ENCODE measurements around the gene CHMP5. TPM values are rescaled to one million over a fixed set of nuclear protein-coding genes. Genes with fewer than 3 reads are reported as not detected.

Gene CHMP5
- 10 to 100 TPM; 70.3 to 84.6 (median 77.8) TPM for polyA plus RNA-seq (ENCODE audit: insufficient read length in 10 of 10)
- long read RNA-seq, donor 1, transcript CHMP5-201 (8 exons, 1,477 nt) = major isoform, 49 of 70 reads
- long read RNA-seq, donor 1, partial matches to known transcripts = 21 of 70 reads
- long read RNA-seq, donor 1, other reads (novel, unspliced or antisense) = 0 of 70 reads
- long read RNA-seq, donor 2, transcript CHMP5-201 (8 exons, 1,477 nt) = major isoform, 43 of 76 reads
- long read RNA-seq, donor 2, partial matches to known transcripts = 31 of 76 reads
- long read RNA-seq, donor 2, other reads (novel, unspliced or antisense) = 0 of 76 reads
- long read RNA-seq, donor 3 = 0 reads
- long read RNA-seq, donor 4, transcript CHMP5-201 (8 exons, 1,477 nt) = major isoform, 21 of 44 reads
- long read RNA-seq, donor 4, partial matches to known transcripts = 21 of 44 reads
- long read RNA-seq, donor 4, other reads (novel, unspliced or antisense) = 0 of 44 reads
- long read RNA-seq, donor 5, transcript CHMP5-201 (8 exons, 1,477 nt) = major isoform, 52 of 85 reads
- long read RNA-seq, donor 5, partial matches to known transcripts = 31 of 85 reads
- long read RNA-seq, donor 5, other reads (novel, unspliced or antisense) = 0 of 85 reads
- long read RNA-seq, donor 6, transcript CHMP5-201 (8 exons, 1,477 nt) = major isoform, 53 of 76 reads
- long read RNA-seq, donor 6, partial matches to known transcripts = 22 of 76 reads
- long read RNA-seq, donor 6, other reads (novel, unspliced or antisense) = 0 of 76 reads
- long read RNA-seq, donor 7, transcript CHMP5-201 (8 exons, 1,477 nt) = major isoform, 22 of 28 reads
- long read RNA-seq, donor 7, partial matches to known transcripts = 6 of 28 reads
- long read RNA-seq, donor 7, other reads (novel, unspliced or antisense) = 0 of 28 reads
- long read RNA-seq, donor 8, transcript CHMP5-201 (8 exons, 1,477 nt) = major isoform, 34 of 58 reads
- long read RNA-seq, donor 8, partial matches to known transcripts = 23 of 58 reads
- long read RNA-seq, donor 8, other reads (novel, unspliced or antisense) = 0 of 58 reads
- long read RNA-seq, donor 9, transcript CHMP5-201 (8 exons, 1,477 nt) = major isoform, 5 of 5 reads
- long read RNA-seq, donor 9, partial matches to known transcripts = 0 of 5 reads
- long read RNA-seq, donor 9, other reads (novel, unspliced or antisense) = 0 of 5 reads

- peak; percentile 99 to 100 (median 100) for DNase-seq
Observed at GRCh38 chr9:33264473-33265177, at the start of gene CHMP5, which contains the start of gene BAG1. Gene CHMP5, plus strand, starts transcription at chr9:33265049. Its CDS starts 30 bp downstream, at chr9:33265079. Gene BAG1, minus strand, starts transcription at chr9:33264708.

GRCh38 chr9:33220681-33221567 is 43.9 kb upstream of the CHMP5 start:
- no peak for DNase-seq

DNA sequence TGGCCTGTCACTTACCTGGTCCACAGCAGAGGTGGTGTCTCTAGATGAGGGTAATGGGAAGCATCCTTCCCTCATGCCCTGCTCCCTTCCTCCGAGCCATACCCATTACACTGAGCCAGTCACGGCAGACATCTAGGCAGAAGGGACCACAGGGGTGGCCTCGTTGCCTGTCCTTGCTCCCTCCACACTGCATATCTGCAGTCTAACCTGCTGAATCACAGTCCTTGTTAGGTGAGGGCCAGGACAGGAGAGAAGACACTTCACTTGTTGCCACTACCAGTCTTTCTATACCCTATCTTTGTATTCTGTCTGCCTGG is 43.3 kb upstream of the CHMP5 start:
- DNase-seq = no peak

DNA sequence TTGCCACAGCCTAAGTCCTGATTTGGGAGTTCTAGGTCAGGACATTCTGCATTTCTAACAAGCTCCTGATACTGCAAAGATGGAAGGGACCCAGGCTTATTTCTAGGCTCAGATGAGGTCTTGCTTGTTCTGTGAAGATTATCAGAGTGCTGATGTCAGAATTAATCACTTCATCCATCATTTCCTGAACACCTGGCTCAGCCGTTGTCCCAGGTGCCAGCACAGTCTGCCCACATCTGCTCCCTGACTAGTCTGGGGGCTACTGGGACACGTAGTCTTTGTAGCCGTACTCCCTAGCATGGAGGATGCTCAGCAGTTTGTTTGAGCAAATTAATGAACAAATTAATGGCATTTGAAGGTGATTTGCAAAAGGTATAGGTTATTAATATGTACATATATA is 42.8 kb upstream of the CHMP5 start:
- DNase-seq = no peak

DNA sequence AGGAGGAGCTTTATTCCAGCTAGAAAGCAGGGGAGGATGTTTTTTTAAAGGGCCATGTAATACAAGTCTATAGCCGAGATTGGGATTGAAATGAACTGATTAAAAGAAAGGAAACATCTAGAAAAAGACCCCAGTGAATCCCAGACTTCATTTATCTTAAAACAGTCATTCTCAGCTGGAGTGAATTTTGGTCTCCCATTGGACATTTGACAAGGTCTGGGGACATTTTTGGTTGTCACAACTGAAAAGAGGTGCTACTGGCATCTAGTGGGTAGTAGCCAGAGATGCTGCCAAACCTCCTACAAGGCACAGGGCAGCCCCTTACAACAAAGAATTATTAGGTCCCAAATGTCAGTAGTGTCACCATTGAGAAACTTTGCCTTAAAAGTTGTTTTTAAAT is 41.2 kb upstream of the CHMP5 start:
- no peak for DNase-seq

DNA sequence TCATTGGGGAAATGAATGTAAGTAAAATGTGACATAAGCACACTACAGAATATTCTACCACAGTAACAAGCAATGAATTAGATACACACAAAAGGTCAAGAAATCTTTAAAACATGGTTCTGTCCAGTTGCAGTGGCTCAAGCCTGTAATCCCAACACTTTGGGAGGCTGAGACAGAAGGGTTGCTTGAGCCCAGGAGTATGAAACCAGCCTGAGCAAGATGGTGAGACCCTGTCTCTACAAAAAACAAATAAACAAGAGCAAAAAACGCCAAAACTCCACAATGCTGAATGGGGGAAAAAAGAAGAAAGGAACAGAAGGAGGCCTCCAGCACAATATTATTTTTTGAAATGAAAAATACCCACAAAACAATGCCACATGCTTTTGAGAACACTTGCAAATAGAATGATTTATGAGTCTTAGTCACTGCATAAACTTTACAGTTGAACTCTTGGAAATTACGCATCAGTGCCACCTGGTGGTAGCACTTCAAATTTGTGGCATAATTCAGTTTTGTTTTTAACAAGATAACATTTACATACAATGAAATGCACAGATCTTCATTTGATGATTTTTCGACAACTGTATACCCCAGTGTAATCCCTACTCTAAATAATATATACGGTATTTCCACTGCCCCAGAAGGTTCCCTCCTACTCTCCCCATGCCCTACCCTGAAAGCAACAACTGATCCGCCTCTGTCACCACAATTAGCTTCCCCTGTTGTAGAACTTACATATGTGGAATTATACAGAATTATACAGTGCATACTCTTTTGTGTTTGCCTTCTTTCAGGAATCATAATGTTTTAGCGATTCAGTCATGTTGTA is 39.3 kb upstream of the CHMP5 start:
- DNase-seq = peak; percentile 80 to 89 (median 82)

GRCh38 chr9:33227008-33227398 is 37.8 kb upstream of the CHMP5 start:
- DNase-seq = no peak

DNA sequence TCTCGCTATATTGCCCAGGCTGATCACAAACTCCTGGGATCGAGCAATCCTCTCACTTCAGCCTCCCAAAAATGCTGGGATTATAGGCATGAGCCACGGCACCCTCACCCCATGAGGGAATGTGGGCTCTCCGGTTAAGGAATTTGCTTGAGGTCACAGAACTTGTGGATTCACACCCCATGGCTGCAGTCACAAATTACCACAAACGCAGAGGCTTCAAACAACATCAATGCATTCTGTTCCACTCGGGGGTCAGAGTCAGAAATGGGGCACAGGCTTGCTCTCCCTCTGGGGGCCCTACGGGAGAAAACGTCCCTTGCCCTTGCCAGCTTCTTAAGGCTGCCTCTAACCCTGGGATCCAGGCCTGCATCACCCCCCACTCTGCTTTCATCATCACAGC is 37.1 kb upstream of the CHMP5 start:
- no peak for DNase-seq

DNA sequence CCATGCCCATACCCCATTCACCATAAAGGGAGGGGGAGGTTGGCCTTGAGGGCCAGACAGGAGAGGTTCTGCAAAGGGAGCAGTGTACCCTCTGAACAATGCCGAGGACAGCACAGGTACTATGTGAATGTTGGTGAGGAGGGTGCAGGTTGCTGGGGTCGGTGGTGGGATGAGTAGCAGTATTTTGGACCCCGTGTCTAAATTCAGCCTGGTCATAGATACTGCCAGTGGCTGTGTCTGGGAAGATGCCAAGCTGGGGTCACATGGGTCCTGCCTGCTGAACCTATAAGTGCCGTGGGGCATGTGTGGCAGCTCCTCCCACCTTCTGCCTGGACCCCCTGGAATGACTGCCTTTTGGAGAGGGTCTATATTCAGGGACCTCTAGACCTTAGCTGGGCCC is 36.2 kb upstream of the CHMP5 start:
- DNase-seq = no peak

DNA sequence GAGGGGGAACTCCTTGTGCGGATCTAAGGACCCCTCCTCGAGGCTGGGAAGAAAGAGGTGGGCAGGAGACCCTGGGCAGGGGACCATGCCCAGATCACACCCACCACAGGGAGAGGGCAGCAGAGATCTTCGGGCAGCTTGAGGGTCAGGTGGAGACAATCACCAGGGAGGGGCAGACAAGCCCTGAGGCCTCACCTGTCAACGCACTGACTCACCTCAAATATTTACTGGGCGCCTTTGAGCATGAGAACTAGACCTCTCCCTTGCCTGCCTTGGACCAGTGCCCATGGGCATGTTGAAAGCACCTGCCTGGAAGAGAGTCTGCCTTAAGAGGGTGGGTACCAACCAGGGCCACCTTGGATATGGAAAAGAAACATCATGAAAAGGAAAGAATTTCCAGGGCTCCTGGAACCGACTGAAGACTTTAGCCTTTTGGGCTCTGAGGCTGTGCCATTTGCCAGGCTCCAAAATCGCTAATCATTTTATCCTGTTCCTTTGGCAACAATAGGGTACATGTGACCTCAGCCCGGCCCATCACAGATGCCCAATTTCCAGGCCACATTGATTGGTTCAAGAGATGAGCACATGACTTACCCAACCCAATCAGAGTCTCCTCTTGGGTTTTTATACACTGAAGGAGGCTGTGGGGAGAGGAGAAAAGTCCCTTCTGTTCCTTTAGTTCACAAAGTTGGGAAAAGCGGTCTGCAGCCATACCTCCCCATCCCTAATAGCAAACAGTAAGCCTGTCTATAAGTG is 35.3 kb upstream of the CHMP5 start:
- DNase-seq = no peak

DNA sequence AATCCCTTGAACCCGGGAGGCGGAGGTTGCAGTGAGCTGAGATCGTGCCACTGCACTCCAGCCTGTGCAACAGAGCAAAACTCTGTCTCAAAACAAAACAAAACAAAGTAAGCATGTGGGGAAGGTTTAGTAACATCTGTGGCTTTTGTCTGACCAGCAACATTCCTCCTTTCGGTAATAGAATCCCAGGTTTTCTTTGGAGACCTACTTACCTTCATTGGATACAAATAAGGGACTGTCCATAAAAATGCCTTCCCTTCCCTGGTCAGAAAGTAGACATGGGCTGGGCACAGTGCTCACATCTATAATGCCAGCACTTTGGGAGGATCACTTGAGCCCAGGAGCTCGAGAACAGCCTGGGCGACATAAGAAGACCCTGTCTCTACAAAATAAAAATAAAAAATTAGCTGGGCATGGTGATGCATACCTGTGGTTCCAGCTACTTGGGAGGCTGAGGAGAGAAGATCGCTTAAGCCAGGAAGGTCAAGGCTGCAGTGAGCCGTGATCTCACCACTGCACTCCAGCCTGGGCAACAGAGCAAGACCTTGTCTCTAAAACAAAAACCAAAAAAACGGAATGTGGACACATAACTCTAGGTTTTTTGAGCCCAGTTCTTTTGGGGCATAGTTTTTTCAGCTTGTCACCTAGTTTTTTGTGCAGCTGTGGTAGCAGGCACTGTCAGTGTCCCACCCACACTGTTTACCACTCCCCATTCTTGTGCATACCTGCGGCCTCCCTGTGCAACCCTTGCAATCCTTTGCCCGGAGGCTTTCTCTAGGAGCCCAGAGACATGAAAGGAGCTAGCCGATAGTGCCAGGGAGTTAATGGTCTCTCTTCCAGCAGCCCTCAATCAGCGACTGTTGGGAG is 33.9 kb upstream of the CHMP5 start:
- DNase-seq = no peak

DNA sequence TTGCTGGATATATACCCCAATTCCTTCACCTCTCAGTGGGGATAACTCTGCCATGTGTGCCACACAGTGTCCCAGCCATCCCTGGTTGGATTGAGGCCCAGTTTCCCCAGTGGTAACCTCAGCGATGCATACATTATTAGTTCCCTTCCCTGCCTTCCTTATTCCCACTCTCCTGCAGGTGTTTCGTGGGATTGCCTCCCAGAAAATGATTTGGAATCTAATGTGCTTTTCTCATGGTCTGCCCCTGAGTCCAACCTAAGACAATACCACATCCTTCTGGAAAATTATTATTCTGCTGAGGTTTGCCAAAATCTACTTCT is 33.3 kb upstream of the CHMP5 start:
- no peak for DNase-seq

DNA sequence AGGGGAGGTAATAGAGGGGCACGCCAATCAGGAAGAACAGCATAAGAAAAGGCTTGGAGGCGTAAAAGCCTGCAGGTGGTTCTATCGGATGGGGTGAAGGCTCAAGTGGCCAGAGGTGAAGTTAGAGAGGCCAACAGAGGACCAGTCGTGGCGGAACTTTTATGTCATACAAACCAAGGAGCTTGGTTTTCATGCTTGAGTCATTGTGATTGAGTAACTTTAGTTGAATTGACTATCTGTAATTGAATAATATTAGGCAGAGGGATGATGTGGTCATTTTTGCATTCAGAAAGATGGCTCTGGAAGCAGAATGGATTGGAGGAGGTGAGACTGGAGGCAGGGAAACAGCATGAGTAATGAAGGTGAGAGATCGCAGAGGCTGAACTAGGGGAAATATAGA is 32.0 kb upstream of the CHMP5 start:
- no peak for DNase-seq

DNA sequence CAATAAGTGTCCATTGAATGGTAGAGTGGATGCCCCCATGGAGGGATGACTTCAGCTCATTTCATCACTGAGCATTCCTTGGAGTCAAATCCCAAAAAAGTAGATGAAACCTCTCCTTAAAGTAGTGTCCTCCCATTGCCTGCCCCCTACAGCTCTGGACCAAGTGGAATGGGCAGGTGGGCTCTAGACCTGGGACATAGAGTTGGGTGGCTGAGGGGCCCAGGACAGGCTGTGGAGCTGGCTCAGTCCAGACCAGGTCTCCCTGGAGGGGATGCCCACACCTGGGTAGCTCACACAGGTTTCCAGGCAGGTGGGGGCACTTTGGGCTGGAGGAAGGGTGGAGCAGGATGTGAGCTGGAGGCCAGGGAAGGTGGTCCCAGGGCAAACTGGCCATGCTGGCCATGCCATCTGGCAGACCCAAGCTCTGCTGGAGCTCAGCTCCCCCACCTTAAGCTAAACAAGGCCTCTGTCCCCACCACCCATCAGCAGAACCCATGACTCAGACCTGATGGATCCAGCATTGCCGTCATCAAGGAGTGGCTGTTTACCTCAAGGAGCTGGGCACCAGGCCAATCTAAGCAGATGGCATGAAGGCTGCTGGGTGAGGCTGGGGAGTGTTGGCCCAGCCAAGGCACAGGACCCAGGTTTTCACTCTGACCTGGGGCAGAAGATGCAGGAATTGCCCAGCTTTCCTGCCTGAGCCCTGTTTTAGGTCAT is 31.1 kb upstream of the CHMP5 start:
- DNase-seq = peak in 1 of 3 donors; percentile 52

GRCh38 chr9:33234511-33235467 is 30.1 kb upstream of the CHMP5 start:
- DNase-seq = no peak

DNA sequence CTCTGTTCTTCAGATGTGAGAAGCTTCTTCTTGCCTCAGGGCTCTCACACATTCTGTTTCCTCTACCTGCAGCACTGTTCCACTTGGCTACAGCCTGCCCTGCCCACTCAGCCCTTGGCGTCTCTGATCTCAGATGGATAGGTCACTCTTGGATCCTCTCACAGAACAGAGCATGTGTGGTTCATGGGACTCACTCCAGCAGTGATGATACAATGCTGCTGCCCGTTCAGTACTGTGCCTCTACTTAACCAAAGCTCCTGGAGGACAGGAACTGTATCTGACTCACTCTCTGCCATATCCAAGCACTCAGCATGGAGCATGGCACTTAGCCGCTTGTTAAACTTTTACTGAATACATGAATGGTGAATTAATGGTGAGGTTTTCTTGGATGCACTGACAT is 28.3 kb upstream of the CHMP5 start:
- DNase-seq = no peak

Measured in muscle of back (tissue), 13 donors.